Endometrial microvascular endothelial cells (primary cell): ENCODE measurements around the gene NAT10. TPM values are rescaled to one million over a fixed set of nuclear protein-coding genes. Genes with fewer than 3 reads are reported as not detected.
"Not testable (repeated sequence)": the region's sequence is repeated elsewhere in the genome, so short reads cannot be mapped to it uniquely, and the experiment has no call there.

ENCODE experiments used
- in situ Hi-C: cut with HindIII; loops from 2 replicates; pipeline ENCODE4 v1.10.0; 2017; ENCODE audit warnings: low sequenced_read_pairs, low pct_unique_long_range_greater_than_20kb; ENCODE audit errors: inconsistent ontology term
- total RNA-seq: library from RNA; depleted of rRNA; stranded (reverse); fragments of >200 nt; gene quantifications from one replicate; pipeline ENCODE4 v1.2.3, GENCODE V29; 2015; ENCODE audit errors: inconsistent ontology term

NAT10 gene
- total RNA-seq: 46.5 TPM

- in situ Hi-C loops: no loop called here
Observed at GRCh38 chr11:34105079-34105956, at the start of gene NAT10. Gene NAT10, plus strand, starts transcription at chr11:34105629. Its CDS starts 2,597 bp downstream, at chr11:34108226.

DNA sequence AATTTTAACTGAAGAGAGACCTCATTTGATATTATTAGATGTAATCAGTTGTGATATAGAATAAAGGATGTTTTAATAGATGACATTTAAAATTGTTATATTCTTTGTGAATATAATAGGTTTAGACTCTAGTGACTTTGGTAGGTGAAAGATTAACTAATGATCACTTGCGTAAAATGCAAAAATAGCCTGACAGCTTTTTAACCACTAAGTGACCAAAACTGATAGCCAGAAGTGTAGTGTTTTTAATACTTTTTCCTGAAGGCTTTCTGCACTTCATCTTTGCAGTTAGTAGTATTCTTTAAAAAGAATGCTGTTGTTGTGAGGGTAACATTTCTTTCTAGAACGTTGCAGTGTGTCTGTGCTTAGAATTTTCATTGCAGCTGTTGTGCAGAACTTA, 48.8 kb upstream of the NAT10 start:
- in situ Hi-C loops: no loop called here

DNA sequence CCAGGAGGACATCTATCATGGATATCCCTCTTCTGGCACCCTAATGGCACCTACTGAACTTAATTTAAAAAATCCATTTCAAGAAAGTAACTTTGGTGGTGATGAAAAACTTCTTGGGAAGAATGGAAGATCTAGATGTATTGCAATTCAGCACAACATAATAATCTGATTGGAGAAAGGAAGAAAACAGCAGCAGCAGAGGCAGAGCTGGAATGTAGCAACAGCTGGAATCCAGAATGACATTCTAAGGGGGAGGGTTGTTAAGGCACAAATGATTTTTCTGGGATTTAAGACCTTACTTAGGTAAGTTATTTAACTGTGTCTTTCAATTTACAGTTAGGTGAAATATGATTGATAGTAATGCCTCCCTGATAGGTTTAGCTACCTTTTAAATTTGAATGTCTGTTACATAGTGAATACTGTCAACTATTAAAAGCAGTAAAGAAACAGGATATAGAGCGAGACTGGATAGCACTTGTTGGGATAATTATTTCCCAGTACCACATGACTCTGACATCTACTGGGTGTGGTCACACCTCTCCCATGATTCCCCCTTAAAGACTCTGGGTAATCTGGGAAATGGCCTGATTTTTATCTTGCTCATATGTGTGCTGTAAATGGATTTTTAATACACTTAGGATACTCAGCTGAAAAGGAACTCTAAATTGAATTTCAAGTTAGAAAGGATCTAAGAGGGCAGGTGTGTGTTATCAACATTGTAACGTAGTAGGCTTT, 42.2 kb upstream of the NAT10 start:
- in situ Hi-C loops: no loop called here

- in situ Hi-C loops: no loop called here
Observed at GRCh38 chr11:34064291-34064690, 41.1 kb upstream of the NAT10 start.

DNA sequence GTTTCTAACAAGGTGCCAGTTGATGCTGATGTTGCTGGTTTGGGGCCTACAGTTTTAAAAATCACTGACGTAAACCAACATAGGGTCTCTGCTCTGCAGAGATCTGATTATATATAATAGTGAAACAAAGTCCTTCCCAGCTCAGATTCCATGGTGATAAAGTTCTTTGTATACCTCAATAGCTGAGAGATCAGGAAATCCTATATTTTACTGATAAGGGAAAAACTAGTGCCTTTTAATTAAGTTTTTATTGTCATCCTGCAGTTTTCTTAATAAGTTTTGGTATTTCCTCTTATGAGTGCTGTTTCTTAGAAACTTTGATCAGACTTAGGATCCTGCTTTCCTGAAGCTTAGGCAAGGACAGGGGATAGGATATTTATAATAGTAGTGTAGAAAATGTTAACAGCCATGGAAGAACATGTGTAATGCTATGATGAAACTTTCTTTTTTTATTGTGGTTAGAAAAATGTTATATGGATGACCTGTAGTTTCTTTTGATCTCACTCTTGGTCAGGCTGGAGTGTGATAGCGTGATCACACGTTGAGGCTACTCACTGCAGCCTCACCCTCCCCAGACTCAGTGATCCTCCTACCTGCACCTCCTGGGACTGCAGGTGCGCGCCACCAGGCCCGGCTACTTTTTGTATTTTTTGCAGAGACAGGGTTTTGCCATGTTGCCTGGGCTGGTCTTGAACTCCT, 39.8 kb upstream of the NAT10 start:
- in situ Hi-C loops: no loop called here

DNA sequence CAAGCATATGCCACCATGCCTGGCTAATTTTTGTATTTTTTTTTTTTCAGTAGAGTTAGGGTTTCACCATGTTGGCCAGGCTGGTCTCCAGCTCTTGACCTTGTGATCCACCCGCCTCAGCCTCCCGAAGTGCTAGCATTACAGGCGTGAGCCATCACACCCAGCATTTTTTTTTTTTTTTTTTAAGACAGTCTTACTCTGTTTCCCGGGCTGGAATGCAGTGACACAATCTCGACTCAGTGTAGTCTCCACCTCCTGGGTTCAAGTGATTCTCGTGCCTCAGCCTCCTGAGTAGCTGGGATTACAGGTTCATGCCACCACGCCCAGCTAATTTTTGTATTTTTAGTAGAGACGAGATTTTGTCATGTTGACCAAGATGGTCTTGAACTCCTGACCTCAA, 38.7 kb upstream of the NAT10 start:
- in situ Hi-C loops: not testable (repeated sequence)

DNA sequence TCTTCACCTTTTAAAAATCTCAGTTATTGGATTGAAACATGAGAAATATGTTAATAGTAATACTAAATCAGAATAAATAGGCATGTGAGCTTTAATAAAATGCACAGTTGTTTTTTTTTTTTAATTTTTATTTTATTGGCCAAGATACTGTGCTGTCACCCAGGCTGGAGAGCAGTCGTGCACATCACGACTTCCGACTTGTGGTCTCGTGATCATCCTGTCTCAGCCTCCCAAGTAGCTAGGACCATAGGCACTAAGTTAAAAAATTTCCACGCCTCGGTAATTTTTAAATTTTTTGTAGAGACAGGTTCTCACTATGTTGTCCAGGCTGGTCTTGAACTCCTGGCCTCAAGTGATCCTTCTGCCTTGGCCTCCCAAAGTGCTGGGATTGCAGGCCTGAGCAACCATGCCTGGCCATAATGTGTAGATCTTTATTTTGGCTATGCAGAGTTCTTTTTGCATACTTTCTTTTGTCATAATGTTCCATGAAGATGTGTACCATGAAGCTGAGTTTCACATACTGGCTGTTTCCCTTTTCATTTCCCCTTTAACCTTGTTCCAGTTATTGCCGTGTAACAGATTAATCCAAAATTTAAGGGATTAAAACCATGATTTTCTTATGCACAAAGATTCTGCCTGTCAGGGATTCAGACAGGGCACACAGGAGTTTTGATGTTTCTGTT, 37.9 kb upstream of the NAT10 start:
- in situ Hi-C loops: no loop called here

GRCh38 chr11:34068111-34068510, 37.3 kb upstream of the NAT10 start:
- in situ Hi-C loops: no loop called here

DNA sequence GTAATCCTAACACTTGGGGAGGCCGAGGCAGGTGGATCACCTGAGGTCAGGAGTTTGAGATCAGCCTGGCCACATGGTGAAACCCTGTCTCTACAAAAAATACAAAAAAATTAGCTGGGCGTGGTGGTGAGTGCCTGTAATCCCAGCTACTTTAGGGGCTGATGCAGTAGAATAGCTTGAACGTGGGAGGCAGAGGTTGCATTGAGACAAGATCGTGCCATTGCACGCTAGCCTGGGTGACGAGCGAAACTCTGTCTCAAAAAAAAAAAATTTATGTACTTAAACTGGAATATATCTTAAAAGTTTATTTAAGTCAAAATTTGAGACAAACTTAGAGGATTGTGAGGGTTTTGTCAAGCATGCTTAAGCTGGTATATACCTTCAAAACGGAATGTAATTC, 34.1 kb upstream of the NAT10 start:
- in situ Hi-C loops: not testable (repeated sequence)

DNA sequence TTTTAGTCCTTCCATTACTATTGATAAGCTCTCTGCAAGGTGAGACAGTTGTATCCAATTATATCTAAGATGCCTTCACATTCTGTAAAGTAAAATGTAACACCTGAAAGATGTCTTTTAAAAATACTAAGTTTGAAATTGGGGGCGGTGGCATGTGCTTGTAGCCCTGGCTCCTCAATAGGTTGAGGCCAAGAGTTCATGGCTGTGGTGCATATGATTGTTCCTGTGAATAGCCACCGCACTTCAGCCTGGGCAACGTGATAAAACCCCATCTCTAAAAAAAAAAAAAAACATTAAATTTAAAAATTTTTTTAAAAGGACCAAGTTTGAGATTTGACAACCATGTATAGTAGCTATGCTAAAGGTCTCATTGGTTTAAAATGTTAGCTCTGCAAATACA, 33.4 kb upstream of the NAT10 start:
- in situ Hi-C loops: no loop called here

GRCh38 chr11:34072832-34073231, 32.6 kb upstream of the NAT10 start:
- in situ Hi-C loops: no loop called here

DNA sequence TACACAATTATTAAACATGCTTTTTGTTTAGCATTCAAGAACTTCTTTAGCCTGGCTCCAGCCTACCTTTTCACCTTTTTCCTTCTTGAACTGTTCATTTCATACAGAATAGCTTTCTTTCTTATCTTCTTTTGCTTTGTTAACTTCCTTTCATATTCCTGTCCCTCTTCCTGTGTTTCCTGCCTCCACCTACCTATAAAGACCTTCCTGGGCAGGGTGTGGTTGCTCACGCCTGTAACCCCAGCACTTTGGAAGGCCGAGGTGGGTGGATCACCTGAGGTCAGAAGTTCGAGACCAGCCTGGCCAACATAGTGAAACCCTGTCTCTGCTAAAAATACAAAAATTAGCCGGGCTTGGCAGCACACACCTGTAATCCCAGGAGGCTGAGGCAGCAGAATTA, 31.0 kb upstream of the NAT10 start:
- in situ Hi-C loops: no loop called here

DNA sequence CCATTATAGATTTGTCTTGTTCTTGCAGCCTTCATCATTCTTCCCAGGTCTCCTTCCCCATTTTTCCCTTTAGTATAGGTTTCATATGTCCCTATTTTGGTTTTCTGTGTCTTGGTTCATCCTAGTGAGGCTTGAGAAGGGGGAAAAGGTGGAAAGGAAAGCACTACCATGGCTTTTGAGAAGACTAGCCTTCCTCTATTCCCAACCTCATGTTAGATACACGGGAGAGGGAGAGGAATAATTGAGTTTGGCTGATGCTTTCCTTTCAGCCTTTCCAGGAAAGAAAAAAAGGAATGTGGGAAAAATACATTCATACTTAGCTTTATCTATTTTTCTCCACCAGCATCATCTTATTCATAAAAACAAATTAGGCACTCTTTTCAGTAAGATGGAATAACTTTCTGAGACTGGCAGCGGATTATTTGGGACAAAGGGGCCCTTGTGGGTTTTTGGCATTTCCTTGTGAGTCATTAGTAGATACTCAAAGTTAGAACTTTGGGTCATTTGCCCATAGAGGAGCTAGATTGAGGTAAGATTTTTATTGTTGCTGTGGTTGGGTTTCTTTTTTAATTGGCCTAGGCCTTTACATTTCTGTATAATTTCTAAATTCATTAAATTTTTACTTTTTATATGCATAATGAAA, 30.1 kb upstream of the NAT10 start:
- in situ Hi-C loops: no loop called here

DNA sequence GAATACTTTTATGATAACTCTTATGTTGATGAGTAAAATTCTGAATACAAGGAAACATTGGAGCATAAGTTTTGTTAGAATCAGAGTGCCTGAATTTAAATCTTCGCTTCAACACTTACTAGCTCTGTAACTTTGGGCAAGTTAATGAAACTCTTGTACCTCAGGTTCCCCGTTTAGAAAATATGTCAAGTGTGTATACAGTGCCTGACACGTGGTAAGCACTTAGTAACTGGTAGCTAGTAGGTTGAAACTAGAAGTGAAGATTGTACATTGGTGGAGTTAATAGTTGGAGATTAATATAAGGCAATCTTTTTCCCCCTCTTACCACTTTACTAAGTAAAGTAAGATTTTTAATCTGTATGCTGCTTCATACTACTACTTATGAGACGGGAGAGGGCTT, 24.8 kb upstream of the NAT10 start:
- in situ Hi-C loops: no loop called here

DNA sequence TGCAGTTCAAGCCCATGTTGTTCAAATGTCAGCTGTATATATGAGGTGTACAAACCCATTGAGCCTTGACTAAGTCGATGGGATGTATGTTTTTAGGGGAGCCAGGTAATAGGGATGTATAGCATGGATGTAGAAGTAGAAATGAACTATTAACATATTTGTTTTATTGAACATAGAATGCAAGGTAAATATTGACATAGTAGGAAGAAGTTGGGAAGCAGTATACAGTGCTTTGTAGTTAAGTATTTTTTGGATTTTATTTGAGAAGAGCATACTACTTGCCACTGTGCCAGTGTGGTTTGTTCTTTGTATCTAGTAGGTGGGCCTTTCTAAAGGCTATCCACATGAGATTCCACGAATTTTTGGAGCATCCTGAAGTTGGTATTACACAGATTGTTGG, 20.8 kb upstream of the NAT10 start:
- in situ Hi-C loops: no loop called here

GRCh38 chr11:34086554-34087283, 18.7 kb upstream of the NAT10 start:
- in situ Hi-C loops: no loop called here

DNA sequence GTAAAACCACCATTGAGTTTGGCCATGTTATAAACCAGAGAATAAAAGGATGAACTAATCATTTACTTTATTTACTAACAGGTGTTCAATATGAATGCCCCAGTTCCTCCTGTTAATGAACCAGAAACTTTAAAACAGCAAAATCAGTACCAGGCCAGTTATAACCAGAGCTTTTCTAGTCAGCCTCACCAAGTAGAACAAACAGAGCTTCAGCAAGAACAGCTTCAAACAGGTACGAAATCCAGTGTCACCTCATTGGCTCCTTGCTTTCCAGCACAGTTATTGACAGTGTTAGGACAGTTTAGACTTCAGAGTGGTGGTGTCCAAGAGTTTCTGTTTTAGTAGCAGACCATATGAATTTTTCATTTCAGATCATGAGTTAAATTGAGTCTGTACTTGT, 13.6 kb upstream of the NAT10 start:
- in situ Hi-C loops: no loop called here

DNA sequence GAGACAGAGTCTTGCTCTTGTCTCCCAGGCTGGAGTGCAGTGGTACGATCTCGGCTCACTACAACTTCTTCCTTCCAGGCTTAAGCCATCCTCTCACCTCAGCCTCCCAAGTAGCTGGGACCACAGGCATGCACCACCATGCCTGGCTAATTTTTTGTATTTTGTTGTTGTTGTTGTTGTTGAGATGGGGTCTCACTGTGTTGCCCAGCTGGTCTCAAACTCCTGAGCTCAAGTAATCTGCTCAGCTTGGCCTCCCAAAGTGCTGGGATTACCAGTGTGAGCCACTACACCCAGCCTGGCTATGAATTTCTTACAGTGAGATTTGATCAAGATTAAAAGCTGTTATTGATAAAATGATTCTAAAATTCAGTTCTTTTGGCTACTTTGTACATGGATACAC, 10.5 kb upstream of the NAT10 start:
- in situ Hi-C loops: not testable (repeated sequence)
